OCI-LY1 (cell line): ENCODE data around the gene LRRC19.
A peak's percentile ranks its signal among the peaks of the same experiment; 100 is the strongest.

Experiments
- H2AFZ ChIP-seq: fragments of 200-600 bp; sonication (generic), shearing (Covaris generic); 2 replicates; pipeline ENCODE4 v1.6.0; 2014; ENCODE audit warnings: antibody characterized with exemption, mild to moderate bottlenecking, low read length
- H3F3A ChIP-seq: fragments of 200-600 bp; sonication (generic), shearing (Covaris generic); 2 replicates; pipeline ENCODE4 v1.6.0; 2014; ENCODE audit warnings: mild to moderate bottlenecking, antibody characterized with exemption, low read length, moderate library complexity; ENCODE audit not compliant: insufficient read depth
- H3K27ac ChIP-seq: fragments of 200-600 bp; sonication (generic); 2 replicates; pipeline ENCODE4 v1.5.1; 2014; ENCODE audit warnings: low read length, mixed run types, mild to moderate bottlenecking, low read depth; ENCODE audit not compliant: poor library complexity, severe bottlenecking
- H3K27me3 ChIP-seq: fragments of 200-600 bp; sonication (generic); 2 replicates; pipeline ENCODE4 v1.6.0; 2014; ENCODE audit warnings: antibody characterized with exemption, mild to moderate bottlenecking, low read length, moderate library complexity; ENCODE audit not compliant: insufficient read depth
- H3K36me3 ChIP-seq: fragments of 200-600 bp; sonication (generic); 2 replicates; pipeline ENCODE4 v1.6.1; 2014; ENCODE audit warnings: mild to moderate bottlenecking, antibody characterized with exemption, low read length, moderate library complexity, mixed read lengths; ENCODE audit not compliant: insufficient read depth
- H3K4me1 ChIP-seq: fragments of 200-600 bp; sonication (generic); 2 replicates; pipeline ENCODE4 v1.5.1; 2014; ENCODE audit warnings: mild to moderate bottlenecking, low read length, moderate library complexity; ENCODE audit not compliant: insufficient read depth, severe bottlenecking
- H3K4me2 ChIP-seq: fragments of 200-600 bp; sonication (generic), shearing (Covaris generic); 2 replicates; pipeline ENCODE4 v1.6.1; 2014; ENCODE audit warnings: low read length
- H3K4me3 ChIP-seq: fragments of 200-600 bp; sonication (generic); 2 replicates; pipeline ENCODE4 v1.5.1; 2014; ENCODE audit warnings: low read length, low read depth, mild to moderate bottlenecking, mixed read lengths; ENCODE audit not compliant: poor library complexity, severe bottlenecking
- H3K79me2 ChIP-seq: fragments of 200-600 bp; shearing (Covaris generic); 2 replicates; pipeline ENCODE4 v1.6.1; 2016; ENCODE audit warnings: mixed run types, low read length, mixed read lengths; ENCODE audit not compliant: insufficient read depth
- H3K9ac ChIP-seq: fragments of 200-600 bp; sonication (generic), shearing (Covaris generic); 2 replicates; pipeline ENCODE4 v1.6.1; 2014; ENCODE audit warnings: mild to moderate bottlenecking, low read length, mixed read lengths
- H3K9me2 ChIP-seq: fragments of 200-600 bp; sonication (generic), shearing (Covaris generic); 2 replicates; pipeline ENCODE4 v1.6.1; 2014; ENCODE audit warnings: low read depth, mild to moderate bottlenecking, low read length, mixed read lengths
- H3K9me3 ChIP-seq: fragments of 200-600 bp; shearing (Covaris generic); 2 replicates; pipeline ENCODE4 v1.6.1; 2014; ENCODE audit warnings: low read length, mixed read lengths
- H4K20me1 ChIP-seq: fragments of 200-600 bp; sonication (generic), shearing (Covaris generic); 2 replicates; pipeline ENCODE4 v1.6.0; 2016; ENCODE audit warnings: mild to moderate bottlenecking, low read length; ENCODE audit not compliant: insufficient read depth
- EZH2 ChIP-seq: fragments of 200-600 bp; sonication (generic), shearing (Covaris generic); IDR thresholded peaks from 2 replicates; pipeline ENCODE4 v1.8.0; 2017; ENCODE audit warnings: borderline replicate concordance, mixed run types, mild to moderate bottlenecking, antibody characterized with exemption, low read length, moderate library complexity, mixed read lengths
- TF ChIP-seq, protein P1 (sequence below): fragments of 200-600 bp; sonication (generic), shearing (Covaris generic); IDR thresholded peaks from 2 replicates; pipeline ENCODE4 v1.5.1; 2017; ENCODE audit warnings: mild to moderate bottlenecking, antibody characterized with exemption, low read length, moderate library complexity, mixed read lengths

The LRRC19 gene

DNA sequence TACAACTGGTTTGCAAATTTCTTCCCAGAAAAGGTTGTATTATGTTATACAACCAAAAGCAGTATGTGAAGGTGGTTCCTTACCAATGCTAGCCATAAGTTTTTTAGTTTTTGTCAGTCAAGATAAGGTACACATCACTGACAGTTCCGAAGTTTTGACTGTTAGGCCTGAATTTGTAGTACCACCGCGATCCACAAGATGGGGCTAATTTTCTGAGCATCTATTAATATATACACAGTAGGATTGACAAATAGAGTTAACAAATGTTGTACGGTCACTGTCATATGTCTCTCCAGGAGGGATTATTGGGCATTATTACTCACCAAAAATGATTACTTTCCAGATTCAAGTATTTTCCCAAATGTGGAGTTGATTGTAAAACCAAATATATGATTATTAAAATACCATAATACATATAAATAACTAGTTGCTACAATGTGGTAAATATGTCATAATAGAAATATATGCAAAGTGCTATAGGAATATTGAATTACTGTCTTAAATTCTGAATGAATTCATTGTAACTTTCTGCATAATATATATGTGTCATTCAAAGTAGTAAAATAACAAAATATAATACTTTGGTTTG is 28.4 kb upstream of the LRRC19 start:
- no peak overlapping the region for H3K4me3 ChIP-seq
- no peak overlapping the region for H2AFZ ChIP-seq
- H3K9me3 ChIP-seq = no peaks in the 10 kb centered on the region
- no peak overlapping the region for H3K27ac ChIP-seq
- no peaks in the 10 kb centered on the region for H3F3A ChIP-seq
- H3K9ac ChIP-seq = no peak overlapping the region
- H3K4me2 ChIP-seq = no peak overlapping the region
- no peaks in the 10 kb centered on the region for H3K36me3 ChIP-seq
- H4K20me1 ChIP-seq = no peaks in the 10 kb centered on the region
- no peaks in the 10 kb centered on the region for H3K9me2 ChIP-seq
- H3K27me3 ChIP-seq = no peaks in the 10 kb centered on the region
- H3K79me2 ChIP-seq = no peaks in the 10 kb centered on the region
- no peaks in the 10 kb centered on the region for H3K4me1 ChIP-seq
- no peak for TF ChIP-seq EZH2
- TF ChIP-seq, protein P1, sequence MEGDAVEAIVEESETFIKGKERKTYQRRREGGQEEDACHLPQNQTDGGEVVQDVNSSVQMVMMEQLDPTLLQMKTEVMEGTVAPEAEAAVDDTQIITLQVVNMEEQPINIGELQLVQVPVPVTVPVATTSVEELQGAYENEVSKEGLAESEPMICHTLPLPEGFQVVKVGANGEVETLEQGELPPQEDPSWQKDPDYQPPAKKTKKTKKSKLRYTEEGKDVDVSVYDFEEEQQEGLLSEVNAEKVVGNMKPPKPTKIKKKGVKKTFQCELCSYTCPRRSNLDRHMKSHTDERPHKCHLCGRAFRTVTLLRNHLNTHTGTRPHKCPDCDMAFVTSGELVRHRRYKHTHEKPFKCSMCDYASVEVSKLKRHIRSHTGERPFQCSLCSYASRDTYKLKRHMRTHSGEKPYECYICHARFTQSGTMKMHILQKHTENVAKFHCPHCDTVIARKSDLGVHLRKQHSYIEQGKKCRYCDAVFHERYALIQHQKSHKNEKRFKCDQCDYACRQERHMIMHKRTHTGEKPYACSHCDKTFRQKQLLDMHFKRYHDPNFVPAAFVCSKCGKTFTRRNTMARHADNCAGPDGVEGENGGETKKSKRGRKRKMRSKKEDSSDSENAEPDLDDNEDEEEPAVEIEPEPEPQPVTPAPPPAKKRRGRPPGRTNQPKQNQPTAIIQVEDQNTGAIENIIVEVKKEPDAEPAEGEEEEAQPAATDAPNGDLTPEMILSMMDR = peak; percentile 79

DNA sequence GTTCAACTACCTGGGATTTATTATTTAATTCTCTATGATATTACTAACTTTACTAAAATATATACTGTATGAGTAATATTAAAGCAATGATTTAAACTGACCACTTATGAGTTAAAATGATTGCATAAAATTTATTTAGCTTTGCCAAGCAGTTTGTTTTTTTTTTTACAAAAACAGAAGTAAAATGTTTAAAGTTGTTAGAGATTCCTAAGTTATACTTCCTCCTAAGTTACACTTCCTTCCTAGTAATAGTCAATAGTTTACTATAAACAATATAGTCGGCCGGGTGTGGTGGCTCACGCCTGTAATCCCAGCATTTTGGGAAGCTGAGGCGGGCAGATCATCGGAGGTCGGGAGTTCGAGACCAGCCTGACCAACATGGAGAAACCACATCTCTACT is 23.7 kb upstream of the LRRC19 start:
- H3K27me3 ChIP-seq = no peaks in the 10 kb centered on the region
- no peaks in the 10 kb centered on the region for H3F3A ChIP-seq
- H3K9me3 ChIP-seq = no peaks in the 10 kb centered on the region
- no peaks in the 10 kb centered on the region for H3K79me2 ChIP-seq
- no peaks in the 10 kb centered on the region for H4K20me1 ChIP-seq
- peaks cover 3% of the 10 kb centered on the region for H3K36me3 ChIP-seq
- H3K4me1 ChIP-seq = no peaks in the 10 kb centered on the region
- no peak overlapping the region for H3K4me2 ChIP-seq
- no peak overlapping the region for H3K9ac ChIP-seq
- H3K9me2 ChIP-seq = no peaks in the 10 kb centered on the region
- no peak overlapping the region for H2AFZ ChIP-seq
- no peak overlapping the region for H3K4me3 ChIP-seq
- no peak overlapping the region for H3K27ac ChIP-seq
- no peak for TF ChIP-seq EZH2
- TF ChIP-seq, protein P1 = no peak

DNA sequence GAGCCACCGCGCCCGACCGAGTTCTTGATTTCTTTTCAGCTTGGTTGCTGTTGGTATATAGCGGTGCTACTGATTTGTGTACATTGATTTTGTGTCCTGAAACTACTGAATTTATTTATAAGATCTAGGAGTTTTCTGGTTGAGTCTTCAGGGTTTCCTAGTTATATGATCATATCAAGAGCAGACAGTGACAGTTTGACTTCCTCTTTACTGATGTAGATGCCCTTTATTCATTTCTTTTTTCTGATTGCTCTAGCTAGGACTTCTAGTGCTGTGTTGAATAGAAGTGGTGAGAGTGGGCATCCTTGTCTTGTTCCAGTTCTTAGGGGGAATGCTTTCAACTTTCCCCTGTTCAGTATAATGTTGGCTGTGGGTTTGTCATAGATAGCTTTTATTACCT is 17.4 kb upstream of the LRRC19 start:
- no peak overlapping the region for H3K27ac ChIP-seq

More for the DNA sequence above, 17.4 kb upstream of the LRRC19 start:
- no peak overlapping the region for H3K4me2 ChIP-seq
- no peaks in the 10 kb centered on the region for H3K9me2 ChIP-seq
- no peaks in the 10 kb centered on the region for H3K4me1 ChIP-seq
- no peak overlapping the region for H3K9ac ChIP-seq
- no peaks in the 10 kb centered on the region for H4K20me1 ChIP-seq
- H3K4me3 ChIP-seq = no peak overlapping the region
- H3F3A ChIP-seq = no peaks in the 10 kb centered on the region
- no peak overlapping the region for H2AFZ ChIP-seq
- no peaks in the 10 kb centered on the region for H3K27me3 ChIP-seq
- peaks cover 10% of the 10 kb centered on the region for H3K36me3 ChIP-seq
- TF ChIP-seq, protein P1 = no peak
- TF ChIP-seq EZH2 = no peak
- no peaks in the 10 kb centered on the region for H3K79me2 ChIP-seq
- H3K9me3 ChIP-seq = no peaks in the 10 kb centered on the region
